ENCODE results near the gene CHMP2A.

- no peak for TF ChIP-seq CTCF (IDR thresholded peaks at IDR 0.05)
- no peak for TF ChIP-seq POLR2AphosphoS5 (IDR thresholded peaks at IDR 0.05; ENCODE audit: low read depth, low read length)
Measured at GRCh38 chr19:58515259-58515658, 39.6 kb downstream of the CHMP2A start.
